Erythroblast (primary cell): ENCODE measurements around the gene SETD9.

ENCODE experiments used
- GATA1 ChIP-seq: IDR thresholded peaks from 2 replicates; pipeline ENCODE4 v1.6.1; 2011; ENCODE audit warnings: low read depth, mild to moderate bottlenecking, control low read depth, low read length, moderate library complexity
- POLR2A ChIP-seq: IDR thresholded peaks from 2 replicates; pipeline ENCODE4 v1.6.1; 2011; ENCODE audit warnings: mild to moderate bottlenecking, low read length

DNA sequence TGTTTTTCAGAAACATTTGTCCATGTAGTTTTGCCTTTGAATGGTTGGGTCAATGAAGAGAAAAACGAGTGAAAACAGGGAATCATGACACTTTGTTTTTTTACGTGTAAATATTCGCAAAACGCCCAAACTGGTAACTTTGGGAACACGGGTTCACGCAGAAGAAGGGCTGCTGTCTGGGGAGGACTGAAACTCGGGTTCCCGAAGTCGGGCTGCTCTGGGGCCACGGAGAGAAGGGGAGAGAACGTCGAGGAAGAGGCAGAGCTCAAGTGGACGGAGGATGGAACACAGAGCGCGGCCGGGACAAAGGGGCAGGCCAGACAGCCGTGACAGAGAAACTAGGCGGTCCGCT is 478 bp upstream of the SETD9 start:
- TF ChIP-seq POLR2A = no peak
- no peak for TF ChIP-seq GATA1
